ENCODE results near the gene ZNF608. TPM values are rescaled to one million over a fixed set of nuclear protein-coding genes. Genes with fewer than 3 reads are reported as not detected.

The ZNF608 gene
- total RNA-seq, 2 donors from 2014 or later = 22.6 to 25.3 TPM

- no peak overlapping the region for H3K27ac ChIP-seq
- TF ChIP-seq CTCF (IDR thresholded peaks at IDR 0.05) (no peak), POLR2AphosphoS5 (IDR thresholded peaks at IDR 0.05) (no peak), POLR2A (IDR thresholded peaks at IDR 0.05) (no peak)
- DNase-seq (ENCODE audit: low spot score) = no peak
- 85% methylated on average over 7 of the region's 7 CpGs for WGBS
- H3K27me3 ChIP-seq (replicated peaks; ENCODE audit: insufficient read depth) = no peaks in the 10 kb centered on the region
- no peaks in the 10 kb centered on the region for H3K36me3 ChIP-seq
- peaks cover 5% of the 10 kb centered on the region for H3K4me1 ChIP-seq (replicated peaks)
- no peaks in the 10 kb centered on the region for H3K9me3 ChIP-seq
- intact Hi-C loops (cut with DNase I) = no loop called here
- no peak overlapping the region for H3K4me3 ChIP-seq
Observed at GRCh38 chr5:124696898-124697297, 49.5 kb downstream of the ZNF608 start.
